GM12865 (cell line): ENCODE data around the gene NEK8.

Source experiments
- DNase-seq: peaks from one replicate; pipeline ENCODE4 v3.0.0; 2010; ENCODE audit warnings: low read depth
- H3K4me3 ChIP-seq: 2 replicates; pipeline ENCODE4 v1.5.1; 2011; ENCODE audit warnings: mild to moderate bottlenecking, low read depth, low read length, control low read depth
- CTCF ChIP-seq: IDR thresholded peaks from 2 replicates; pipeline ENCODE4 v1.5.1; 2011; ENCODE audit warnings: low read length, control low read depth, low read depth, inconsistent platforms; ENCODE audit not compliant: insufficient read depth; ENCODE audit errors: missing control alignments

NEK8 gene

GRCh38 chr17:28728364-28729200 is at the start of gene NEK8:
Gene NEK8 (plus strand): TSS chr17:28728788. CDS start chr17:28728814, 26 bp downstream.
- DNase-seq = peak; percentile 96
- H3K4me3 ChIP-seq = peak within 1 kb of the TSS; percentile 74
- TF ChIP-seq CTCF = no peak

GRCh38 chr17:28682655-28683054 is 45.9 kb upstream of the NEK8 start:
- no peak overlapping the region for H3K4me3 ChIP-seq
- TF ChIP-seq CTCF = no peak
- DNase-seq = no peak

DNA sequence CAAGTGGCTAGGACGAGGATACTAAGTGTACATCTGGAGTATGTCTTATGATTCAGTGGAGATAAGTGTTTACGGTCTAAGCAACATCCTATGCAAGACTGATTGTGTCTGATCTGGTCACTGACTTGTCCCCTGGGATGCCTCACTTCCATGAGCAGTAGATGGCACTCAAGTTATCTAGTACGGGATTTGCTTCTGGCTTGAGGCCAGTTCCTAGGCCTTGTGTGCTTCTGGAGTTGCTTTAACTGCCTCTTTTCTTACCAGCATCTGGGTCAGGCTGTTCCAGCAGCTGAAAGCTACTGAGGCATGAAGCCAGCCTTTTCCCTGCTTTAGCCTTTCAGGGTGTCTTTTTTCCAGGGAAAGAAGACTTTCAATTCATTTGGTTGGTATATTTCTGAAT is 43.6 kb upstream of the NEK8 start:
- no peak for TF ChIP-seq CTCF
- no peak overlapping the region for H3K4me3 ChIP-seq
- no peak for DNase-seq

GRCh38 chr17:28685366-28685765 is 43.2 kb upstream of the NEK8 start:
- TF ChIP-seq CTCF = no peak

GRCh38 chr17:28686296-28686695 is 42.3 kb upstream of the NEK8 start:
- H3K4me3 ChIP-seq = no peak overlapping the region
- no peak for DNase-seq
- no peak for TF ChIP-seq CTCF

More at GRCh38 chr17:28685366-28685765, 43.2 kb upstream of the NEK8 start:
- no peak for DNase-seq
- no peak overlapping the region for H3K4me3 ChIP-seq

GRCh38 chr17:28688481-28688880 is 40.1 kb upstream of the NEK8 start:
- H3K4me3 ChIP-seq = no peak overlapping the region
- DNase-seq = no peak
- no peak for TF ChIP-seq CTCF

DNA sequence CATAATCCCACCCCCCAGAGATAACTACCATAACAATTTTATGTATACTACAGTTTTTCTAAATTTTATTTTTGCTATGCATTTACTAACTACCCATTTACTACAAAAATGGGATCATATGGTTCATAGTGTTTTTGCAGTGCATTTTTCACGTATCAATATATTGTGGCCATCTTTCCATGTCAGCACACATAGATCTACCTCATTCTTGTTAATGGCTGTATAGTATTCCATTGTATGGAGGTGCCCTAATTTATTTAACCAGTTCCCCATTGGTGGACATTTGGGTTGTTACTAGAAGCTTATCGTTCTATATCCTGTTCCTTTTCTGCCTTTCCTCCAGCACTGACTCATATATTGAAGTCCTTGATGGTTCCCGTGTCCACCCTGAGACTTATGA is 39.6 kb upstream of the NEK8 start:
- TF ChIP-seq CTCF = no peak
- DNase-seq = no peak
- no peak overlapping the region for H3K4me3 ChIP-seq
